ENCODE measurements around the gene DCAF16.
"Not testable (repeated sequence)": the region's sequence is repeated elsewhere in the genome, so short reads cannot be mapped to it uniquely, and the experiment has no call there.

Gene DCAF16

DNA sequence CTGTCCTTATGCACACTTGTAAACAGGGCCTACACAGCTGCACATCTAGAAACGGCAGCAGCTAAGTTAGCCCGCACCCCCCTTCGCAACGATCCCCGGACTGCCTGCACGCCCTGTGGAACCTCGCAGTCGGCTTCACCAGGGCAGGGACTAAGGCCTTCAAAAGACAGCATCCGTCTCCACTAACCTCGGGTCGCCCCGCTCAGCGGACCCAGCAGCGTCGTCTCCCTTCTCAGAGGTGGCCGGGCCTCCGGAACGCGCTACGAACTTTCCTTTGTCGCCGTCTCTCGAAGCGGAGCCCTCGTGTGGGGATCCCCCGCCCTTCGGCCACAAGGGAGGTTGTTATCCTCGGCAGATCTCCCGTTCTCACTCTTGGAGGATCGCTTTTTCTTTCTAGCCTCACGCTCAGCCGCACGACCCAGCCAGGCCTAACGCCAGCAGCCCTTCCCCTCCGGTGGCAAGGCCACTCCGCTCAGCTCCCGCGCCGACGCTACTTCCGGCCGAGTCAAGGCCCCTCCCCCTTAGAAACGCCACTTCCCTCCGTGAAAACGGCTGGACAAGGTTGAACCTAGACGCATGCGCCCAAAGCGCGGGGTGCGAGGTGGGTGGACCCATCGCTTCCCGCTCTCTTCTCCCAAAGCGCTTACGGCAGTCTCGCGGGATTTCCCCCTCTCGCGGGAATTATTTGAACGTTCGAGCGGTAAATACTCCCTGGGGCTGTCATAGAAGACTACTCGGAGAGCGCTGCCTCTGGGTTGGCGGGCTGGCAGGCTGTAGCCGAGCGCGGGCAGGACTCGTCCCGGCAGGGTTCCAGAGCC lies at the start of gene DCAF16, which contains the start of gene NCAPG:
Gene DCAF16 (minus strand): TSS at position 498 of the 818 bp plus-strand sequence. CDS start 6,616 bp downstream, outside the sequence.
Gene NCAPG (plus strand): TSS at position 720 of the 818 bp plus-strand sequence. CDS start 99 bp downstream, outside the sequence.
- peak; percentile 97 for DNase-seq

- DNase-seq = no peak
Measured at GRCh38 chr4:17859793-17860406, 49.3 kb upstream of the DCAF16 start.

DNA sequence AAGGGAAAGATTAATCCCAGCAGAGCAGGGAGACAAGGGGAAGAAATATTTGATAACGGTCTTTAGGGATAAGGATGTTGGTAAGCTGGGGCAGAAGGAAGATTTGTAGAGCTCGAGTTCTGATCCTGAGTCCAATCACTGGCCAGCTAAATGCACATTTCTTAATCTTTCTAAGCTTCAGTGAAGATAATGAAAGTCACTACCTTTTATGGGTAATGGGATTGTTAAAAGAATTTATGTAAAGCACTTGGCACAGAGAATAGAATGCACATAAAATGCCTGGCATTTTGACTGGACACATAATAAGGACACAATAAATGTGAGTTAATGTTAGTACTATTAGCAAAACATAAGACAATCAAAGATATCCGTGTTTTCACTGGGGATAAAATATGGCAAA lies 43.5 kb upstream of the DCAF16 start:
- DNase-seq = no peak

GRCh38 chr4:17851959-17852358 lies 41.4 kb upstream of the DCAF16 start:
- DNase-seq = no peak

DNA sequence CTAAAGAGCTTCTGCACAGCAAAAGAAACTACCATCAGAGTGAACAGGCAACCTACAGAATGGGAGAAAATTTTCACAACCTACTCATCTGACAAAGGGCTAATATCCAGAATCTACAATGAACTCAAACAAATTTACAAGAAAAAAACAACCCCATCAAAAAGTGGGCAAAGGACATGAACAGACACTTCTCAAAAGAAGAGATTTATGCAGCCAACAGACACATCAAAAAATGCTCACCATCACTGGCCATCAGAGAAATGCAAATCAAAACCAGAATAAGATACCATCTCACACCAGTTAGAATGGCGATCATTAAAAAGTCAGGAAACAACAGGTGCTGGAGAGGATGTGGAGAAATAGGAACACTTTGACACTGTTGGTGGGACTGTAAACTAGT lies 39.7 kb upstream of the DCAF16 start:
- not testable (repeated sequence) for DNase-seq

GRCh38 chr4:17846266-17846665 lies 35.7 kb upstream of the DCAF16 start:
- no peak for DNase-seq

DNA sequence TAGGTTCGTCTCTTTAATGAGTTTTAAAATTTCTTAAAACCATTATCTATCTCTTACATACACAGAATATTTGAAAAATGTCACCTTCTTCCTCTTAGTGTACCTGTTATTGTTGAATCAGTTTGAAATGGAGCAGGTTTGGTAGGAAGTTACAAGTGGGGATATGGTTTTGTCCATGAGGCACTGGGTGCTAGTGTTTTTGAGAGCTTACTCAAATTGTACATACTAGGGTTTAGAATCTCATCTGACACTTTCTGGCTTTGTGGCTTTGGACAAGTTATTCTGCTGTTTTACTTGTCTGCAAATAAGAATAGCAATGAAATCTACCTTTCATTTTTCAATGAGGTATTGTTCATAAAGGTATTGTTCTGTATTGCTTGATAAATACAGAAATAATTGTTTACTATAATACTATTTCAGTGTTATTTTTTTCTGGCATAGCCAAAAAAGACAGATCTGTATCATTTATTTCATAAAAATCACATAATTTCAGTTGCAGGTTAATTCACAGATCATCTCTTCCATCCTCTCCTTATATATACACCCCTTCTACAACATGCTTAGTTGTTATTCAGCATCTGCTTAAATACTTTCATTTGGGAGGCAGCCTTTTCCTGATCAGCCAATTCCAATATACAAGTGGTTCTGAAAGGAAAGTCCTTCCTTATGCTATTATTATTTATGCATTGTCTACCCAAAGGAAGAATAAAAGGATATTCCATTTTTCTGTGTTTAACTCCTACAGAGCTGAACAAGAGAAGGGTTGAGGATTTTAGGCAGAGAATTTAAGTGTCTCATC lies 13.5 kb upstream of the DCAF16 start:
- DNase-seq = no peak

DNA sequence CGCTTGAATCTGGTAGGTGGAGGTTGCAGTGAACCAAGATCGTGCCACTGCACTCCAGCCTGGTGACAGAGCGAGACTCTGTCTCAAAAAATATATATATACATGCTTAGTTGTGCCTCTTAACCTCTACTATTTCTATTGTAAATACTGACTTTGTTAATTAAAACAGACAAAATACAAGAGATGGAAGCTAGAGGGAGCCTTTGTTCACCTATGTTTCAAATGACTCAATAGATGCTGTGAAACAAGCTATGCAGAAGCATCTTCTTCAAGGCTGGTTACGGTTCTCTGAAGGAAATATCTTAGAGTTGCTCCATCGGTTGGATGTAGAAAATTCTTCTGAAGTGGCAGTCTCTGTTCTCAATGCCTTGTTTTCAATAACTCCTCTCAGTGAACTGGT lies 6.5 kb upstream of the DCAF16 start:
- no peak for DNase-seq

- no peak for DNase-seq
Measured at GRCh38 chr4:17816142-17816541, 5.6 kb upstream of the DCAF16 start.

DNA sequence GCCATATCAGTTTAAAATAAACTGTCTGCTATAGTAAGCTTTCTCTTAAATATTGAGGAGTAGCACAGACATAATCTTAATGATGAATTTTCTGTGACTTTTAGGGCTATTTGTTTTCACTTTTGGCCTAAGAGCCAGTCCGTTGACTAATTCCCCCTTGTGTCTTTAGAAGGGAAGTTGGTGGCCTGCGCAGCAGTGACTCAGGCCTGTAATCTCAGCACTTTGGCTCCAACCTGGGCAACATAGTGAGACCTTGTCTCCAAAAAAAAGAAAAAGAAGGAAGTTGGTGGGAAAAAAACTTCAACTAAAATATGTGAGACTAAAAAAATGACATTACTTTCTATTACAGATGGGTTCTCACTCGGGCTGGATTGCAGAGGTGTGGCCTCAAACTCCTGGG lies 3.6 kb upstream of the DCAF16 start:
- no peak for DNase-seq

DNA sequence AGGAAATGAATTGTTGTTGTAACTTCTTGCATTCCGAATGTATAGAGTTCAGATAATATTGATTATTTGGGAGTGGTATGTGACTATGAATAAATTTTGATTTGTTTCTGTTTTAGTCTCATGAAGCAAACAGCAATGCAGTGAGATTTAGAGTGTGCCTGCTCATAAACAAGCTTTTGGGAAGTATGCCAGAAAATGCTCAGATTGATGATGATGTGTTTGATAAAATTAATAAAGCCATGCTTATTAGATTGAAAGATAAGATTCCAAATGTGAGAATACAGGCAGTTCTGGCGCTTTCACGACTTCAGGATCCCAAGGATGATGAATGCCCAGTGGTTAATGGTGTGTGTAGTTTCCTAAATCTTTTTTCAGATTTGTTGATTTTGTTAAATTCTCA lies 2.2 kb upstream of the DCAF16 start:
- DNase-seq = no peak

DNA sequence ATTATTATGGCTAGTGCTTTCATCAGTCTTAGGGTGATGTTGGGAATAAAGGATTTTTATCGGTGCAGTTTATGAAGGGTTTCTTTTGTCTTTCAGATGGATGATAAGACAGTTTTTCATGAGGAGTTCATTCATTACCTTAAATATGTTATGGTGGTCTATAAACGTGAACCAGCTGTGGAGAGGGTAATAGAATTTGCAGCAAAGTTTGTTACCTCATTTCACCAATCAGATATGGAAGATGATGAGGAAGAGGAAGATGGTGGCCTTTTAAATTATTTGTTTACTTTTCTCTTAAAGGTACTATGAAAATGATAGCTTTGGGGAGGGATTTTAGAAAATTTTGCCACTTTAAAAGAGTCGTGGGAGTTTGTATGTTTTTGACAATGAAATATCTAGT lies 1.6 kb upstream of the DCAF16 start:
- DNase-seq = no peak

GRCh38 chr4:17811078-17811603 lies 584 bp upstream of the DCAF16 start:
- no peak for DNase-seq

DNA sequence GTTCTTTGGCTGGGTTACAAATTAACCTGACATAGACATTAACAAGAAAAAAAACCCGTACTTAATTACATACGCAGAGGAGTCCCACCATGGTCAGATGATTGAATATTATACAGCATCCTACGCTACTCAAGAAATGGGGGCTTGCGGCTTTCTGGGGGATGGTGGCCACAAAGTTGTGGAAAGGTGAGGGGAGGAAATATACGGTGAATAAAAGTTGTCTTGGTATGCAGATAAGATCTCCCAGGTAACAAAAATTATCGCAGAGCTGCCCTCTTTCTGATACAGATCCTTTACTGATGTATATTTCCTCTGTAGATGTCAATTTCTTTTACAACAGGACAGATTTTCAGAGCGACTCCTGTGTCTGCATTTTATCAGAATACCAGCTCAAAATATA lies 890 bp downstream of the DCAF16 start:
- DNase-seq = no peak

GRCh38 chr4:17807446-17807845 lies 3.1 kb downstream of the DCAF16 start:
- DNase-seq = no peak

DNA sequence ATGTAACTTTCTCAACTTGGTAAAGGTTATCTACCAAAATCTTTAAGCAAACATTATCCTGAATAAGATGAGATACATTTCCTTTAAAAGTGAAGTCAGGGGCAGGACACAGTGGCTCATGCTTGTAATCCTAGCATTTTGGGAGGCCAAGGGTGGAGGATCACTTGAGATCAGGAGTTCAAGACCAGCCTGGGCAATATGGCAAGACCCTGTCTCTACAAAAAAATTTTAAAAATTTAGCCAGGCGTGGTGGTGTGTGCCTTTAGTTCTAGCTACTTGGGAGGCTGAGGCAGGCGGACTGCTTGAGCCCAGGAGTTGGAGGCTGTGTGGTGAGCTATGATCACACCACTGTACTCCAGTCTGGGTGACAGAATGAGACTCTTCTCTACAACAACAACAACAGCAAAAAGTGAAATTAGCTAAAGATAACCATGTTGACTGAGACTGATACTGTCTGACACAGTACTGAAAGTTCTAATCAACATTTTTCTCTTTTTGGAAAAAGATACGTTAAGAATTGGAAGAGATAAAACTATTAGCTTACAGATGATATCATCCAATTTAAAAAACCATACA lies 4.9 kb downstream of the DCAF16 start:
- DNase-seq = no peak

- DNase-seq = no peak
Measured at GRCh38 chr4:17797808-17798207, 12.7 kb downstream of the DCAF16 start.

- DNase-seq = no peak
Measured at GRCh38 chr4:17794730-17795129, 15.8 kb downstream of the DCAF16 start.

DNA sequence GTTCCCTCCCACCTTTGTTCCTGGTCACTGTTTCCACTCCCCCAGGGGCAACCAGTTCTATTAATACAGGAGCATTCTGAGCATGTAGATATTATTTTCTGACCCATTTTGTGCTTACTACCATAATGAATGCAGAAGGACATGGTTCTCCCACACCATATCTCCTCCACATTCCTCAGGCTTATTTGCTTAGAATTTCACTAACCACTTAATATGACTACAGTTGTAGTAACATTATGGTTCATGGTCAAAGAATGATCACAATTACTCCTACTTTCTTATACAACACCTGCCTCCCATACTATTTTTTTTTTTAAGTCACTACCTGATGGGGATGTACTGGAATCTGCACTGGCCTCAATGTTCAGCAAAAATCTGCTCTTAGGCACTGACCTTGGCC lies 21.6 kb downstream of the DCAF16 start:
- DNase-seq = no peak

DNA sequence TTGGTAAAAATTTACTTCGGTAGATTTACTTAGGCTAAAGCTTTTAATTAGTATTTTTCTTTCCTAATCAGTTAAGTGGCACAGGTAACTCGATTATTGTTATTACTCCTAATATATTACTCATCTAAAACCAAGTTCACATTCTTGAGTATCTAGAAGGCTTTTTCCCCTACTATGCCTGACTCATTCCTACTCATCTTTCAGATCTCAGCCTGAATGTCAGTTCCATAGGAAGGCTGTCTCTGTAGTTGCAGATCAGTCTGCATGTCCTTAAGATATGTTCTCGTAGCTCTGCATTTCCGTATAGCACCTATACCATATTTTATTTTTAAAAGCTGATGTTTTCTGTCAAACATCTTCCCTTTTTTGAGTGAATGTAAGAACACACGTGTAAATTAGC lies 23.2 kb downstream of the DCAF16 start:
- DNase-seq = no peak

GRCh38 chr4:17786567-17786966 lies 24.0 kb downstream of the DCAF16 start:
- no peak for DNase-seq

GRCh38 chr4:17785858-17786257 lies 24.7 kb downstream of the DCAF16 start:
- no peak for DNase-seq
